HEK293T (cell line): ENCODE results near the gene AQP6.

Experiments used
- CTCF ChIA-PET: fragments of 350-600 bp; formaldehyde crosslinking; extraction: SDS; loops from one replicate; lab custom pipeline; 2021; ENCODE audit warnings: antibody characterized with exemption, inconsistent platforms; lab: Yijun Ruan, JAX
- POLR2A ChIA-PET: fragments of 350-600 bp; formaldehyde crosslinking; extraction: SDS; loops from one replicate; lab custom pipeline; 2020; ENCODE audit warnings: antibody characterized with exemption, inconsistent platforms; lab: Yijun Ruan, JAX
- DNase-seq: peaks from one replicate; pipeline ENCODE4 v3.0.0; 2012; ENCODE audit warnings: mixed read lengths; ENCODE audit errors: extremely low spot score
- ARNT ChIP-seq: fragments of 450-650 bp; IDR thresholded peaks from 2 replicates; pipeline ENCODE4 v1.6.1; 2017; ENCODE audit warnings: mild to moderate bottlenecking
- BHLHE40 ChIP-seq: fragments of 450-650 bp; IDR thresholded peaks from 2 replicates; pipeline ENCODE4 v1.6.1; 2016; ENCODE audit warnings: mild to moderate bottlenecking, moderate library complexity, borderline replicate concordance
- CTBP1 ChIP-seq: fragments of 450-650 bp; IDR thresholded peaks from 2 replicates; pipeline ENCODE4 v1.6.1; 2016; ENCODE audit warnings: borderline replicate concordance
- ELF4 ChIP-seq: fragments of 450-650 bp; IDR thresholded peaks from 2 replicates; pipeline ENCODE4 v1.6.1; 2017; ENCODE audit warnings: antibody characterized with exemption
- FOXA1 ChIP-seq: fragments of 450-650 bp; IDR thresholded peaks from 2 replicates; pipeline ENCODE4 v1.6.1; 2016; ENCODE audit warnings: mild to moderate bottlenecking
- FOXK2 ChIP-seq: fragments of 450-650 bp; IDR thresholded peaks from 2 replicates; pipeline ENCODE4 v1.6.1; 2016; ENCODE audit warnings: mild to moderate bottlenecking
- FOXM1 ChIP-seq: fragments of 450-650 bp; IDR thresholded peaks from 2 replicates; pipeline ENCODE4 v1.6.1; 2017; ENCODE audit warnings: mild to moderate bottlenecking, borderline replicate concordance
- HDGF ChIP-seq: fragments of 450-650 bp; IDR thresholded peaks from 2 replicates; pipeline ENCODE4 v1.6.1; 2017; ENCODE audit warnings: antibody characterized with exemption, borderline replicate concordance
- L3MBTL2 ChIP-seq: fragments of 450-650 bp; conservative IDR thresholded peaks from 2 replicates; pipeline ENCODE4 v1.6.1; 2016; ENCODE audit warnings: mild to moderate bottlenecking
- LEF1 ChIP-seq: fragments of 450-650 bp; IDR thresholded peaks from 2 replicates; pipeline ENCODE4 v1.6.1; 2017; ENCODE audit warnings: mild to moderate bottlenecking, borderline replicate concordance
- NFRKB ChIP-seq: fragments of 450-650 bp; IDR thresholded peaks from 2 replicates; pipeline ENCODE4 v1.6.1; 2016; ENCODE audit warnings: mild to moderate bottlenecking, moderate library complexity
- SP1 ChIP-seq: fragments of 450-650 bp; IDR thresholded peaks from 2 replicates; pipeline ENCODE4 v1.6.1; 2017
- SUZ12 ChIP-seq: fragments of 450-650 bp; IDR thresholded peaks from 2 replicates; pipeline ENCODE4 v1.6.1; 2016; ENCODE audit warnings: mild to moderate bottlenecking
- TARDBP ChIP-seq: fragments of 450-650 bp; IDR thresholded peaks from 2 replicates; pipeline ENCODE4 v1.6.1; 2016
- ZNF384 ChIP-seq: fragments of 450-650 bp; IDR thresholded peaks from 2 replicates; pipeline ENCODE4 v1.6.1; 2016
- TF ChIP-seq, protein P1 (sequence below): fragments of 450-650 bp; IDR thresholded peaks from 2 replicates; pipeline ENCODE4 v1.6.1; 2016

The AQP6 gene

DNA sequence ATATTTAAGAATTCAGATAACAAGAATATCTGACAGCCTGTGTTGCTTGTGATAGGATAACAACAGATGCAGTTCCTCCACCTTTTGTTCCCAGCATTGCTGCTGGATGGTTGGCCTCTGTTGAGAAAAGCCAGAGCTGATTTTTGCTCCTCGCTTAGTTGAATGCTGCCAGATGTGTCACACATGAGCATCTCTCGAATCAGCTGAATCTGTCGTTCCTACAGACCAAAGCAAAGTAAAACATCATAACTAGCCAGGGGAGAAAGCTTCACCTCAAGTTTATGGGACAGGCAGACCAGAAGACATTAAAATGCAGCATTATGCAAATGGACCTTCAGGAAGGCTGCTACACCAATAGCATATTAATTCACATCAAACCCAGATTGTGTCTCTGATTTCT is 32.4 kb downstream of the AQP6 start:
- ChIA-PET POLR2A (no interaction called here), CTCF (no interaction called here)
- no peak for DNase-seq
- no peak for TF ChIP-seq ELF4
- no peak for TF ChIP-seq LEF1
- no peak for TF ChIP-seq TARDBP
- TF ChIP-seq, protein P1, sequence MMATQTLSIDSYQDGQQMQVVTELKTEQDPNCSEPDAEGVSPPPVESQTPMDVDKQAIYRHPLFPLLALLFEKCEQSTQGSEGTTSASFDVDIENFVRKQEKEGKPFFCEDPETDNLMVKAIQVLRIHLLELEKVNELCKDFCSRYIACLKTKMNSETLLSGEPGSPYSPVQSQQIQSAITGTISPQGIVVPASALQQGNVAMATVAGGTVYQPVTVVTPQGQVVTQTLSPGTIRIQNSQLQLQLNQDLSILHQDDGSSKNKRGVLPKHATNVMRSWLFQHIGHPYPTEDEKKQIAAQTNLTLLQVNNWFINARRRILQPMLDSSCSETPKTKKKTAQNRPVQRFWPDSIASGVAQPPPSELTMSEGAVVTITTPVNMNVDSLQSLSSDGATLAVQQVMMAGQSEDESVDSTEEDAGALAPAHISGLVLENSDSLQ: no peak
- no peak for TF ChIP-seq FOXA1
- no peak for TF ChIP-seq SUZ12
- TF ChIP-seq HDGF: no peak
- no peak for TF ChIP-seq SP1
- no peak for TF ChIP-seq ARNT
- no peak for TF ChIP-seq BHLHE40
- TF ChIP-seq NFRKB: no peak
- no peak for TF ChIP-seq FOXM1
- TF ChIP-seq CTBP1: no peak
- TF ChIP-seq FOXK2: no peak
- no peak for TF ChIP-seq L3MBTL2
- no peak for TF ChIP-seq ZNF384

DNA sequence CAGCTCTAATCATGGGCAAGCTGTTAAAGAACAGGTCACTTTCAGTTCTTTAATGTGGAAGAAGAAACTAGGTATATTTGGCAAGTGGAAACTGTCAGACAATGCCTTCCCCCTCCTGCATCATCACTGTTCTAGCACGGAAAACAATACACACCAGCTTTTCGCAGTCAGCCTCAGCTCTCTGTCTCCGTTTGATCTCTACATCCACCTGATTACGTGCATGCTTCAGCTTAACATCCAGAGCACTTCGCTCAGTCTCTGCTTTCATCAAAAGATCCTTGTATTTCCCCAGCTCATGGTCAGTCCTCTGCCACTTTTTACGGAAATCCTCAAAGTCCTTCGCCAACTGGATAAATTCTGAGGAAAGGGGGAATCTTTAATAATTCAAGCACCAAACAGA is 33.5 kb downstream of the AQP6 start:
- POLR2A ChIA-PET: no interaction called here
- CTCF ChIA-PET: no interaction called here
- DNase-seq: no peak
- no peak for TF ChIP-seq ARNT
- TF ChIP-seq LEF1: no peak
- TF ChIP-seq ZNF384: no peak
- no peak for TF ChIP-seq BHLHE40
- no peak for TF ChIP-seq FOXK2
- no peak for TF ChIP-seq HDGF
- no peak for TF ChIP-seq FOXA1

DNA sequence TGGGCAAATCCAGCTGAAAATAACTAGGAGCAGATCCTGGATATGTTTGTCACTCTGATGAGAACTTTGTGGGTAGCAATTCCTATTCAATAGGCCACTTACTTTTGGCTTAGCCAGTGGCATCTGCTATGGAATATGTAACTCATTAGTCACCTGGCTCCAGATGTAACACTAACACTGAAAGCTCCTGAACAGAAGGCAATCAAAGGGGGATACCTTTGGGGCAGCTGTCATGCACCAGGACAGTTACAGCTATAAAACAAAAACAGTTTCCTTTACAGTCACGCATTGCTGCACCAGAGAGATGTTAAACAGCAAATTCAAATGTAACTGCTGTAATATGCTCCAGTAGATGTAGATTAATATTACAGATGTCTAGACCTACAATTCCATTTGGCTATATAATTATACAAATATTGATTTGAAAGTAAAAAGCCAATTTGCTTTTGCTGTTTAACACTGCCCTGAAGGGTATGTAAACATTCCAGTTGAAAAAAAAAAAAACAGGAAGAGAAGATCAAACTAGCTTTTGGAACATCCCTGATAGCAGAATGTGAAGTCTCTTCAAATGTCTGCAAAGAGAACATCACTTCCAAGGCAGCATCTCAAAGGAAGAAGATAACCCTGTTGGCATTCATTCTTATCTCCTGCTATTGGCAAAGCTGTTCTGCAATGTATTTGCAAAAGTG is 34.2 kb downstream of the AQP6 start:
- POLR2A ChIA-PET: interaction anchor here (1.1 kb wide), 1 partner anchor 78 kb away, joined by 3 read pairs; the partner anchor contains the start of gene SMARCD1
- TF ChIP-seq L3MBTL2: no peak
- no peak for TF ChIP-seq ARNT
- TF ChIP-seq SP1: no peak
- no peak for TF ChIP-seq ELF4
- TF ChIP-seq NFRKB: no peak
- no peak for TF ChIP-seq SUZ12
- no peak for TF ChIP-seq TARDBP
- TF ChIP-seq, protein P1: no peak
- TF ChIP-seq FOXM1: no peak
- no peak for TF ChIP-seq BHLHE40
- no peak for TF ChIP-seq ZNF384
- no peak for TF ChIP-seq LEF1
- no peak for TF ChIP-seq CTBP1
- TF ChIP-seq HDGF: no peak
- TF ChIP-seq FOXK2: no peak
- no peak for TF ChIP-seq FOXA1
- DNase-seq: no peak
- CTCF ChIA-PET: interaction anchor here (0.7 kb wide), 1 partner anchor 48 kb away, joined by 3 read pairs; no protein-coding TSS in a partner anchor

DNA sequence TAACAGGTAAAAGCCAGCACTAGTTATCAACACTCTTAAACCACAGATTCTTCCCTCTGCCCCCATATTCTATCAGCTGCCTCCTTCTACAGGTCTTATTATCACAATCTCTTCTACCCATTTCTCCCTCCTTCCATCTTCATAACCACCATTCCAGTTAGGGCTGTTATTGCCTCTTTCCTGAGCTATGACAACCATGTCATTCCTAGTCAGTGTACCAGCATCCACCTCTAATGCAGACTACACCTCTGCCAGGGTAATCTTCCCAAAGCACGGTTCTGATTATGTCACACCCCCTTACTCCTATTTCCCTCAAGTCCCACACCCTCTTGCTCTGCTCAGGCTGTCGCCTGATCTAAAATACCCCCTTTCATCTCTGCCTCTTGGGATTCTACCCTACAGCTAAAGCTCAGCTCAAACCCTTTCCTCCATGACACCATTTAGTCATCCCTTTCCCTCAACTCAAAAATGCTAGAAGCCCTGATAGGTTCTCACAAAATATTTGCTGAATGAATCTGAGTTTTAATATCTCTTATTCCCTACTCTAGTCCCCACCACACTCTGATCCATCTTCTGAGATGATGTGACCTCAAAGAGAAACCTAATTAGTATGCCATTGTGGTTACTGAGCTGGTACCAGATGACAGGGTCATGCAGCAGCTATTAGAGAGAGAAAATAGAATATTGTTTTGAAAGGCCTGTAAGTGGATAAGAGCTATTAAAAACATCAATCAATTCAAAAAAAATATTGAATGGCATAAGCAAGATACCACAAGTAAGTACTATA is 40.8 kb downstream of the AQP6 start:
- POLR2A ChIA-PET: interaction anchor here (1.6 kb wide), 1 partner anchor 12 kb away, joined by 6 read pairs; the partner anchor contains the start of gene RACGAP1
- no peak for DNase-seq
- no peak for TF ChIP-seq HDGF
- TF ChIP-seq ELF4: no peak
- CTCF ChIA-PET: interaction anchor here (1.1 to 1.2 kb wide), 2 partner anchors 46 to 272 kb away, joined by 4 read pairs; partner anchors contain the start of gene TMBIM6

DNA sequence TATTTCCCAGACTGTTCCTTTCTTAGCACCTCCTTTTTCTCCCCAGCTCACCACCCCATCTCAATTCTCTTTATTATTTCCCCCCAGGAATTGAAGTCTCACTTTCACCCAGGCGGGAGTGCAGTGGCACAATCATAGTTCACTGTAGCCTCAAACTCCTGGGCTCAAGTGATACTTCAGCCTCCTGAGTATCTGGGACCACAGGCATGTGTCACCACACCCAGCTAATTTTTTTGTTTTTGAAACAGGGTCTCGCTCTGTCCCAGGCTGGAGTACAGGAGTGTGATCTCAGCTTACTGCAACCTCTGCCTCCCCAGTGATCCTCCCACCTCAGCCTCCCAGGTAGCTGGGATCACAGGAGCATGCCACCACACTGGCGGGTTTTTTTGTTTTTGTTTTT is 41.6 kb downstream of the AQP6 start:
- DNase-seq: no peak
- TF ChIP-seq TARDBP (no peak), ELF4 (no peak), SP1 (no peak), ARNT (no peak), L3MBTL2 (no peak)
- CTCF ChIA-PET: interaction anchor here (1.1 kb wide), 1 partner anchor 47 kb away, joined by 4 read pairs; no protein-coding TSS in a partner anchor
- POLR2A ChIA-PET: interaction anchor here (1.6 kb wide), 1 partner anchor 11 kb away, joined by 6 read pairs; the partner anchor contains the start of gene RACGAP1
